ENCODE measurements around the gene MT2A. TPM values are rescaled to one million over a fixed set of nuclear protein-coding genes. Genes with fewer than 3 reads are reported as not detected.

The MT2A gene
- total and polyA plus RNA-seq, 12 donors, result 43.8 to 6,828 (median 557) TPM

DNA sequence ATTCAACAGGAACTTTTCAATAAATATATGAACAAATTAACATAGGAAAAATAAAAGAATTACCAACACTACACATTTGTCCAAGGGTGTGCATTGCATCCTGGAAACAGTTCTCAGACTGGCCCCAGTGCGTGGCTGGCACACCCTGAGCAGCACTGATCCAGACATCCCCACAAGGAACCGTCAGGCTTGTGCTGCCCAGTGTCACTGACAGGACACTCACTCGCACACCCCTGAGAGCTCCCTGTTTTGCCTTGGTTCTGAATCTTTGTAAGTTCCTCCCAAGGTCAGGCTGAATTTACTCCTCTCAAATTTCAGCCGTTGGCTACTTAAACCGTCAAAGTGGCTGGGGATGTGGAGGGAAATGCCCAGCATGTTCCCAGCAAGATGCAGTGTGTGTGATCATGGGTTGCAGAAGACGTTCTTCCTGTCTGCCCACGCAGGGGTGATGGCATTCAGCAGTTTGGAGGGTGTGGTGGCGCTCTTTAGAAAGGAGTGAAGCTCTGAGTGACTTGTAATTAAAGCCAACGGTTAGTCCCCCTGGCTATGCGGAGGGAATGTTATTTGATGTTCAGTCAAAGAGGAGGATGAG, 1.7 kb downstream of the MT2A start:
- DNase-seq, result peak; percentile 62 to 87 (median 81)

DNA sequence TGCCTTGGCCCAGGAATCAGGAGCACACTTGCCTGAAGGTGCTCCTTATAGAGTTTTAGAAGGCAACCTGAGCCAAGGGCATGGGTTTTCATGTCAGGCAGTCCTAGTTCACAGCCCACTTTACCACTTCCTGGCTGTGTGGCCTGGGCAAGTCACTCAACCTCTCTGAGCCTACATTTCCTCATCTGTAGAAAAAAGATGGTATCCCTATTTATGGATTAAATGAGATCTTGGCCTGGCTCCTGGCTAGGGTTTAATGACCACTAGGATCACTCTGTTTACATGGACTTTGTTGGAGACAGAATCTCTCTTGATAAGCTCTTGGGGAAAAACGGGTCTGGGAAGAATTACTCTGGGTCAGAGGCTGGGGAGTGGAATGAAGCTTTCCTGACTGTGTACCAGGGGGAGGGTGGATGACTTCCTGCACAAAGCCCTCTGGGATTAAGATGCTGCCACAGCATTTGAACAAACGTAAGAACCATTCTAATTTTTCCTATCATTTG, 2.3 kb downstream of the MT2A start:
- peaks cover 46 to 54% of the 10 kb centered on the region in 2 donors for H3K4me1 ChIP-seq (replicated peaks in 1 of 2)
- TF ChIP-seq, protein P1, sequence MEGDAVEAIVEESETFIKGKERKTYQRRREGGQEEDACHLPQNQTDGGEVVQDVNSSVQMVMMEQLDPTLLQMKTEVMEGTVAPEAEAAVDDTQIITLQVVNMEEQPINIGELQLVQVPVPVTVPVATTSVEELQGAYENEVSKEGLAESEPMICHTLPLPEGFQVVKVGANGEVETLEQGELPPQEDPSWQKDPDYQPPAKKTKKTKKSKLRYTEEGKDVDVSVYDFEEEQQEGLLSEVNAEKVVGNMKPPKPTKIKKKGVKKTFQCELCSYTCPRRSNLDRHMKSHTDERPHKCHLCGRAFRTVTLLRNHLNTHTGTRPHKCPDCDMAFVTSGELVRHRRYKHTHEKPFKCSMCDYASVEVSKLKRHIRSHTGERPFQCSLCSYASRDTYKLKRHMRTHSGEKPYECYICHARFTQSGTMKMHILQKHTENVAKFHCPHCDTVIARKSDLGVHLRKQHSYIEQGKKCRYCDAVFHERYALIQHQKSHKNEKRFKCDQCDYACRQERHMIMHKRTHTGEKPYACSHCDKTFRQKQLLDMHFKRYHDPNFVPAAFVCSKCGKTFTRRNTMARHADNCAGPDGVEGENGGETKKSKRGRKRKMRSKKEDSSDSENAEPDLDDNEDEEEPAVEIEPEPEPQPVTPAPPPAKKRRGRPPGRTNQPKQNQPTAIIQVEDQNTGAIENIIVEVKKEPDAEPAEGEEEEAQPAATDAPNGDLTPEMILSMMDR (IDR thresholded peaks at IDR 0.05), result no peak
- peak in 1 of 2 donors; percentile 10 for TF ChIP-seq POLR2A (IDR thresholded peaks at IDR 0.05)
- H3K27me3 ChIP-seq, result no peaks in the 10 kb centered on the region
- H3K36me3 ChIP-seq (replicated peaks in 1 of 2), result no peaks in the 10 kb centered on the region
- H3K9me3 ChIP-seq (replicated peaks in 1 of 3), result no peaks in the 10 kb centered on the region
- peak in 1 of 7 donors; percentile 28 for DNase-seq
- H3K4me3 ChIP-seq, result peak overlapping the region in 1 of 4 donors; percentile 62
- intact Hi-C loops (cut with DNase I), result no loop called here
- peak overlapping the region; percentile 90 to 100 (median 98) for H3K27ac ChIP-seq
- WGBS, 4 donors, result 22 to 29% (median 26%) methylated on average over 2 of the region's 2 CpGs

More for the DNA sequence above, 1.7 kb downstream of the MT2A start:
- no peaks in the 10 kb centered on the region for H3K9me3 ChIP-seq (replicated peaks in 1 of 3)
- H3K4me3 ChIP-seq, result peak overlapping the region in 1 of 4 donors; percentile 62
- intact Hi-C loops (cut with DNase I), result no loop called here
- no peaks in the 10 kb centered on the region for H3K36me3 ChIP-seq (replicated peaks in 1 of 2)
- H3K27me3 ChIP-seq, result no peaks in the 10 kb centered on the region
- peaks cover 49 to 55% of the 10 kb centered on the region in 2 donors for H3K4me1 ChIP-seq (replicated peaks in 1 of 2)
- TF ChIP-seq POLR2A (IDR thresholded peaks at IDR 0.05), result peak in 1 of 2 donors; percentile 78
- TF ChIP-seq, protein P1 (IDR thresholded peaks at IDR 0.05), result peak in 1 of 6 experiments; percentile 0
- 5 to 17% (median 15%) methylated on average over 10 of the region's 10 CpGs for WGBS, 4 donors
- peak overlapping the region; percentile 90 to 100 (median 98) for H3K27ac ChIP-seq

DNA sequence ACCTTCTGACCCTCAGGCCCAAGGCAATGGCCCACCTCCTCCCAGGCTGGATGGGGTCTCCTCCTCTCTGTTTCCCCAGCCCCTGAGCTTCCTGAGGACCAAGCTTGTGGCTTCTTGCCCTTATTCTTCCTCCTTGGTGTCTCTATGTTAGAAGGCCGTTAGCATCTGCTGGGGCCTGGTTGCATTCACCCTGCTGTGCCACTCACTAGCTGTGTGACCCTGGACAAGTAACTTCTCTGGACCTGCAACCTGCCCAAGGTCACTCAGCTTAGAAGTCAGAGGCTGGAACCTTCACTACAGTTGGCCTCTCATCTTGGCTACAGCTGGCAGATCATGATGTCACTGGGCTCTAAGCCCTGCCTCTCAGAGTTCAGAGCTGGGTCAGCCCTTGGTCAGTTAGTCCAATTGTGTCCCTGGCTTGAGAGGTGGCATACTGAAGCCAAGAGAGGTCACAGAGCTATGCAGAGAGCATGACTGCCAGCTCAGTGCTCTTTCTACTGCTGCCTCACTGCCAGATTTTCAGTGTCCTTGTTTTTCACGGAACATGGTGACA, 3.0 kb downstream of the MT2A start:
- peak in 1 of 2 donors; percentile 66 for TF ChIP-seq POLR2A (IDR thresholded peaks at IDR 0.05)
- TF ChIP-seq, protein P1 (IDR thresholded peaks at IDR 0.05), result no peak
- intact Hi-C loops (cut with DNase I), result no loop called here
- no peaks in the 10 kb centered on the region for H3K36me3 ChIP-seq (replicated peaks in 1 of 2)
- H3K4me1 ChIP-seq (replicated peaks in 1 of 2), result peaks cover 39 to 47% of the 10 kb centered on the region in 2 donors
- DNase-seq, result peak; percentile 84 to 97 (median 94)
- H3K9me3 ChIP-seq (replicated peaks in 1 of 3), result no peaks in the 10 kb centered on the region
- H3K27ac ChIP-seq, result peak overlapping the region; percentile 90 to 100 (median 98)
- H3K27me3 ChIP-seq, result no peaks in the 10 kb centered on the region
- H3K4me3 ChIP-seq, result no peak overlapping the region
- WGBS, 4 donors, result 27 to 53% (median 36%) methylated on average over 2 of the region's 2 CpGs

DNA sequence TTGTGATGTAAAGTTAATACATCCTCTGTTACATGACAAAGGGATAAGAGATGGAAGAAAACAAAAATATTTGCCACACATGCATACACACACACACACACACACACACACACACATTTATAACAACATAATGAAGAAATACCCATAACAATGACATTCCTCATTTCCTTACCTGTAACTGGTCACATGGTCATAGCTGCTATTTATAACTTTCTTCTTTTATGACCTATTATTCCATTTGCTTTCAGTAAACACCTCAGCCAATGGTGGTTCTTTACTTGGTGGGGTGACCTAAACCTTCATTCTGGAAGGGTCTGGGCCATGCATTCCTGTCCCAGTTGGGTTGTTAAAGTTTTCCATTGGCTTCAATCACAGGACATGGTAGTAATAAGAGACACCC, 5.3 kb downstream of the MT2A start:
- Histone ChIP-seq H3K4me3 (no peak overlapping the region), H3K9me3 (replicated peaks in 1 of 3) (no peaks in the 10 kb centered on the region), H3K36me3 (replicated peaks in 1 of 2) (no peaks in the 10 kb centered on the region), H3K27ac (no peak overlapping the region), H3K4me1 (replicated peaks in 1 of 2) (peaks cover 24 to 41% of the 10 kb centered on the region in 2 donors), H3K27me3 (no peaks in the 10 kb centered on the region)
- intact Hi-C loops (cut with DNase I), result no loop called here
- no peak for TF ChIP-seq POLR2A (IDR thresholded peaks at IDR 0.05)
- TF ChIP-seq, protein P1 (IDR thresholded peaks at IDR 0.05), result no peak
- no peak for DNase-seq
